Measurements from ENCODE around the gene SIPA1L3. TPM values are rescaled to one million over a fixed set of nuclear protein-coding genes. Genes with fewer than 3 reads are reported as not detected.

Gene SIPA1L3
- total RNA-seq, 1 donor from 2014 or later, result 6.7 TPM

- DNase-seq (ENCODE audit: low read depth in 2 of 2), result no peak
These were observed 346.8 kb downstream of the SIPA1L3 start for GRCh38 chr19:38253788-38254187.

GRCh38 chr19:38255383-38256014 is 348.5 kb downstream of the SIPA1L3 start:
- DNase-seq (ENCODE audit: low read depth in 2 of 2), result no peak

Other genes with a start within 250 kb of the SIPA1L3 start
- gene ZNF607, start 187.4 kb upstream of the SIPA1L3 start, total RNA-seq, result 2.6 and 3.0 TPM in 2 replicates
- 3.1 and 3.8 TPM in 2 replicates for gene ZNF573, start 127.6 kb upstream of the SIPA1L3 start, total RNA-seq
- gene WDR87, start 614 bp upstream of the SIPA1L3 start, total RNA-seq, result not detected in 2 replicates